PC-9 (cell line): Measurements from ENCODE around the gene SMOC2. TPM values are rescaled to one million over a fixed set of nuclear protein-coding genes. Genes with fewer than 3 reads are reported as not detected.

ENCODE experiments used
- BruUV-seq: library from RNA; stranded (reverse); fragments of 400-500 nt; replicated peaks from 2 replicates; lab custom pipeline; 2021; lab: Mats Ljungman, UMichigan
- CTCF ChIA-PET: fragments of 300-600 bp; sonication (Branson Sonifier 250); formaldehyde crosslinking; loops from one replicate; lab custom pipeline; 2022; ENCODE audit warnings: antibody characterized with exemption; lab: Charles Lee
- POLR2A ChIA-PET: fragments of 300-600 bp; sonication (Branson Sonifier 250); formaldehyde crosslinking; loops from one replicate; lab custom pipeline; 2022; ENCODE audit warnings: antibody characterized with exemption; ENCODE audit not compliant: unreplicated experiment; lab: Charles Lee
- DNase-seq, 2 experiments: peaks; one replicate each; pipeline versions ENCODE4 v3.0.0 to v3.0.0-alpha.2; 2015 to 2022; ENCODE audit warnings: mixed read lengths in 1 of 2
- H2AFZ ChIP-seq: fragments of 200-600 bp; sonication (generic); 2 replicates; pipeline ENCODE4 v1.8.1; 2017; ENCODE audit warnings: antibody characterized with exemption
- H3F3A ChIP-seq: fragments of 200-600 bp; sonication (generic); 2 replicates; pipeline ENCODE4 v1.8.1; 2017; ENCODE audit warnings: antibody characterized with exemption, mild to moderate bottlenecking, low read depth; ENCODE audit not compliant: insufficient read depth
- H3K27ac ChIP-seq: fragments of 200-600 bp; sonication (generic); 2 replicates; pipeline ENCODE4 v1.6.1; 2016; ENCODE audit warnings: mixed run types
- H3K27me3 ChIP-seq: fragments of 200-600 bp; sonication (generic); 2 replicates; pipeline ENCODE4 v1.6.1; 2016; ENCODE audit warnings: low read depth, mixed run types; ENCODE audit not compliant: insufficient read depth
- H3K36me3 ChIP-seq: fragments of 200-600 bp; sonication (generic); 2 replicates; pipeline ENCODE4 v1.6.1; 2016; ENCODE audit warnings: low read depth, mixed run types
- H3K4me1 ChIP-seq: fragments of 200-600 bp; sonication (generic); replicated peaks from 2 replicates; pipeline ENCODE4 v1.6.1; 2016; ENCODE audit warnings: mixed run types; ENCODE audit not compliant: insufficient read depth
- H3K4me2 ChIP-seq: fragments of 200-600 bp; sonication (generic); 2 replicates; pipeline ENCODE4 v1.6.1; 2017; ENCODE audit warnings: mixed run types
- H3K4me3 ChIP-seq: fragments of 200-600 bp; sonication (generic); 2 replicates; pipeline ENCODE4 v1.6.1; 2016; ENCODE audit warnings: mixed run types
- H3K79me2 ChIP-seq: fragments of 200-600 bp; sonication (generic); 2 replicates; pipeline ENCODE4 v1.6.1; 2017; ENCODE audit warnings: low read depth, mixed run types
- H3K9me2 ChIP-seq: fragments of 200-600 bp; sonication (generic); 2 replicates; pipeline ENCODE4 v1.8.1; 2017; ENCODE audit warnings: mild to moderate bottlenecking; ENCODE audit not compliant: insufficient read depth
- H3K9me3 ChIP-seq: fragments of 200-600 bp; sonication (generic); 2 replicates; pipeline ENCODE4 v1.8.1; 2016; ENCODE audit warnings: low read depth; ENCODE audit not compliant: insufficient read depth
- H4K20me1 ChIP-seq: fragments of 200-600 bp; sonication (generic); 2 replicates; pipeline ENCODE4 v1.8.1; 2017; ENCODE audit not compliant: insufficient read depth
- EZH2 ChIP-seq: fragments of 200-600 bp; sonication (generic); IDR thresholded peaks from 2 replicates; pipeline ENCODE4 v1.8.0; 2017; ENCODE audit warnings: antibody characterized with exemption, low read depth
- intact Hi-C: fragments of 100-400 bp; cut with micrococcal nuclease; formaldehyde crosslinking; loops from one replicate; pipeline ENCODE4 v1.10.0; 2022; ENCODE audit not compliant: unreplicated experiment
- total RNA-seq: library from RNA; stranded (reverse); gene quantifications from 2 replicates; pipeline ENCODE4 v1.2.3, GENCODE V29; 2021
- TF ChIP-seq, protein P1 (sequence below): fragments of 200-600 bp; sonication (generic); conservative IDR thresholded peaks from 2 replicates; pipeline ENCODE4 v1.6.1; 2017; ENCODE audit warnings: mixed run types, antibody characterized with exemption, mild to moderate bottlenecking, moderate library complexity

Gene SMOC2
- total RNA-seq, 1 experiment from 2014 or later, result not detected

DNA sequence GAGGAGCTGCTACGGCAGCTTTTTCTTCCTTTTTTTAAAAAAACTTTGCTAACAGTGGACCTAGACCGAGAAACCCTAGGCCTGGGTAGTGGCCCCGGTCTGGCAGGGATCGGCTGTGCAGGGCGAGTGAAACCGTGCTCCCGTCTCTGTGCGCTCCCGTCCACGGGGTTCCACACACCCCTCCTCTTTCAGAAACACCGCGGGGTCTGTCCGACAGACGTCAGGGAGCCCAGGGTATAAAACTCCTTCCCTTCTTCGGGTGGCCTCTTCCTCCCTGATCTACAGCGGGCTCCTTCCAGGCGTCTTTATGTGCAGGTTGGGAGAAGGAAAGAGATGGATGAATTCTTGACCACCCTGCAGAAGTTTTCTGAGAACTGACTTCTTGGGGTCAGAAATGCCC is 27.1 kb upstream of the SMOC2 start:
- Histone ChIP-seq H3K9me2 (no peaks in the 10 kb centered on the region), H3K79me2 (no peaks in the 10 kb centered on the region), H3K4me2 (no peak overlapping the region), H2AFZ (no peak overlapping the region), H3K4me3 (no peak overlapping the region), H3K27me3 (peaks cover 95% of the 10 kb centered on the region), H3K27ac (no peak overlapping the region), H3K9me3 (no peaks in the 10 kb centered on the region), H3K36me3 (no peaks in the 10 kb centered on the region), H3K4me1 (no peaks in the 10 kb centered on the region), H3F3A (no peaks in the 10 kb centered on the region), H4K20me1 (no peaks in the 10 kb centered on the region)
- BruUV-seq, result no TSS peak
- TF ChIP-seq EZH2, result no peak
- TF ChIP-seq, protein P1, sequence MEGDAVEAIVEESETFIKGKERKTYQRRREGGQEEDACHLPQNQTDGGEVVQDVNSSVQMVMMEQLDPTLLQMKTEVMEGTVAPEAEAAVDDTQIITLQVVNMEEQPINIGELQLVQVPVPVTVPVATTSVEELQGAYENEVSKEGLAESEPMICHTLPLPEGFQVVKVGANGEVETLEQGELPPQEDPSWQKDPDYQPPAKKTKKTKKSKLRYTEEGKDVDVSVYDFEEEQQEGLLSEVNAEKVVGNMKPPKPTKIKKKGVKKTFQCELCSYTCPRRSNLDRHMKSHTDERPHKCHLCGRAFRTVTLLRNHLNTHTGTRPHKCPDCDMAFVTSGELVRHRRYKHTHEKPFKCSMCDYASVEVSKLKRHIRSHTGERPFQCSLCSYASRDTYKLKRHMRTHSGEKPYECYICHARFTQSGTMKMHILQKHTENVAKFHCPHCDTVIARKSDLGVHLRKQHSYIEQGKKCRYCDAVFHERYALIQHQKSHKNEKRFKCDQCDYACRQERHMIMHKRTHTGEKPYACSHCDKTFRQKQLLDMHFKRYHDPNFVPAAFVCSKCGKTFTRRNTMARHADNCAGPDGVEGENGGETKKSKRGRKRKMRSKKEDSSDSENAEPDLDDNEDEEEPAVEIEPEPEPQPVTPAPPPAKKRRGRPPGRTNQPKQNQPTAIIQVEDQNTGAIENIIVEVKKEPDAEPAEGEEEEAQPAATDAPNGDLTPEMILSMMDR, result no peak
- ChIA-PET CTCF (no interaction called here), POLR2A (no interaction called here)
- DNase-seq, result no peak
- intact Hi-C loops, result no loop called here

DNA sequence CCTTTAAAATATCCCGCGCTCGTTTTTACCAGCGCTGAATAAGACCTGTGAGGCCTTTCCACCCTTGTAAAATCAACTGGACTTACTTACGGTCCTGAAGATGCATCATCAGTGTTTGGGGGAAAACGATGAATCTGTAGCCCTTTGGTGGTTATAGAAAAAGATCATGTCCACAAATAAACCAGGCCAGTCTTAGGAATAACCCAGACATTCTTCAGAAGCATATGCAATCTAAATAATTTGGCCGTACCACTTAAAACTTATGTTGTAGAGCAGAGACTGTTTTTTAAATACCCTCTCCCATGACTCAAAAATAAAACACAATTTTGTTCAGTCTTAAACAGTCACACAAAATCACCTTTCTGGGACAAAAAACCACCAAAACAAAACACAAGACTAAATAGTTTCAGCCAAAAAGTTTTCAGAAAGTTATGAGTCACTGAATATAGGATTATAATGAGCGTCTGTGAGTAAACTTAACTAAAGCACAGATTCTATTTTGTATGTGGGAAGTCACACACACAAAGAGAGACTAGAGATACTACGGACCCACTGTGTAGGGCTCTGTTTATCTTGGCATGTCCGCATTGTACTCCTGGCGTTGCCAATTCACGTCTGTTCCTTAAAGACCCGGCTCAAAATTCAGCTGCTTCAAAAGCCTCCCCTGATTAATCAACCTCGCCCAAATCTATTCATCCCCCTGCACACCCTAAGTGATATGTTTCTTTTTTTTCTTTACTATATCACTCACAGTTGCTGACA is 26.5 kb upstream of the SMOC2 start:
- no peak for DNase-seq
- Histone ChIP-seq H3K36me3 (no peaks in the 10 kb centered on the region), H3K9me3 (no peaks in the 10 kb centered on the region), H3K27me3 (peaks cover 95% of the 10 kb centered on the region), H3F3A (no peaks in the 10 kb centered on the region), H3K79me2 (no peaks in the 10 kb centered on the region), H4K20me1 (no peaks in the 10 kb centered on the region), H3K27ac (no peak overlapping the region), H3K4me1 (no peaks in the 10 kb centered on the region), H3K4me2 (no peak overlapping the region), H2AFZ (no peak overlapping the region), H3K9me2 (no peaks in the 10 kb centered on the region), H3K4me3 (no peak overlapping the region)
- ChIA-PET CTCF (no interaction called here), POLR2A (no interaction called here)
- intact Hi-C loops, result no loop called here
- TF ChIP-seq, protein P1, result no peak
- no peak for TF ChIP-seq EZH2
- BruUV-seq, result no TSS peak

DNA sequence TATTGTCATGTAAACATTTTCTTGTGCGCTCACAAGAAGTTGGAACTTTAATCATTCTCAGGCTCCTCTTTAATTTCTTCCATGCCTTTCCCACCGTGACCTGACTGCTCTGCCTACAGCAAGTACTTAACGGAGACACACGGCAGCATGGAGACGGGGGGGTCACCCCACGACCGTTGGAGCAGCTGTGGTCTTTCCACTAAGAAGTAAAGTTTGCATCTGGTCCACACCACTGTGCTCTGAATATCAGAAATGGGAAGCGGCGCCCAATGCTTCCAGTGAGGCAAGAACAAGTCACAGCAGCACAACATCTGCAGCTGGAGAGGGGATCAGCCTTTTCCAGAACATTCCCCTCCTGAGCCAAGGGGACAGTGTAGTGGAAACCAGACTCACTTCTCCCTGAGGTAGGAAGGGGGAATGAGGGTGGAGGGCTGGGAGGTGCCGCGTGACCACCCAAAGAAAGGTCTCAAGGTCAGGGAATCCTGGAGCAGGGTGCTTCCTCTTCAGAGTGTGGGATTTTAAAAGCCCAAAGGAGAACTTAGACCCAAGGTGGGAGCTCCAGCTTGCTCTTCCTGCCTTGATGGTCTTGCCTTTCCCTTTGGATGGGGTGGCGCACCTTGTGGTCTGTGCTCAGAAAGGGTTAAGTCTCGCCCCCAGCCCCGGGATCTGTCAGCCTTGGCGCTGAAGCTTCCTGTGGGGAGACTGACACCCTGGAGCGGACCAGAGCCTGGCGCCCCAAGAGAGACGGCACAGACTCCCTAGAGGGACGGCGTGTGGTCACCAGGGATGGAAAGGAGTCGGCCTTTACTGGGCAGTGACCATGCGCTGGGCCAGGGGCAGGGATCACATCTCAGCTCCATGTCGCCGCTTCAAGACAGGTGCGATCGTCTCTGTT is 25.6 kb upstream of the SMOC2 start:
- BruUV-seq, result no TSS peak

More for the DNA sequence above, 25.6 kb upstream of the SMOC2 start:
- Histone ChIP-seq H2AFZ (no peak overlapping the region), H3K9me3 (no peaks in the 10 kb centered on the region), H3K27ac (no peak overlapping the region), H3K36me3 (no peaks in the 10 kb centered on the region), H3K79me2 (no peaks in the 10 kb centered on the region), H4K20me1 (no peaks in the 10 kb centered on the region), H3K4me1 (no peaks in the 10 kb centered on the region), H3K9me2 (no peaks in the 10 kb centered on the region), H3K4me2 (no peak overlapping the region), H3F3A (no peaks in the 10 kb centered on the region), H3K4me3 (no peak overlapping the region), H3K27me3 (peaks cover 95% of the 10 kb centered on the region)
- TF ChIP-seq, protein P1, result no peak
- TF ChIP-seq EZH2, result no peak
- DNase-seq, result no peak
- ChIA-PET CTCF (no interaction called here), POLR2A (no interaction called here)
- intact Hi-C loops, result no loop called here
